Measurements from ENCODE around the gene ZC3H7A.

Gene ZC3H7A

GRCh38 chr16:11750056-11750455 lies 47.0 kb downstream of the ZC3H7A start:
- H3K27ac ChIP-seq = no peak overlapping the region
- TF ChIP-seq CTCF (IDR thresholded peaks at IDR 0.05) = no peak
- TF ChIP-seq ZFX (IDR thresholded peaks at IDR 0.05; ENCODE audit: borderline replicate concordance) = no peak

GRCh38 chr16:11748404-11749254 lies 48.4 kb downstream of the ZC3H7A start:
- peak overlapping the region; percentile 69 for H3K27ac ChIP-seq
- no peak for TF ChIP-seq CTCF (IDR thresholded peaks at IDR 0.05)
- no peak for TF ChIP-seq ZFX (IDR thresholded peaks at IDR 0.05; ENCODE audit: borderline replicate concordance)

GRCh38 chr16:11747949-11748403 lies 49.1 kb downstream of the ZC3H7A start:
- no peak for TF ChIP-seq ZFX (IDR thresholded peaks at IDR 0.05; ENCODE audit: borderline replicate concordance)
- TF ChIP-seq CTCF (IDR thresholded peaks at IDR 0.05) = no peak
- peak overlapping the region; percentile 69 for H3K27ac ChIP-seq

- H3K27ac ChIP-seq = peak overlapping the region; percentile 88; the same call in 1 of the 2 replicates
- TF ChIP-seq ZFX (IDR thresholded peaks at IDR 0.05; ENCODE audit: borderline replicate concordance) = no peak
- TF ChIP-seq CTCF (IDR thresholded peaks at IDR 0.05) = no peak
Observed at GRCh38 chr16:11744075-11744470, 53.0 kb downstream of the ZC3H7A start.

- H3K27ac ChIP-seq = peak overlapping the region; percentile 88
- TF ChIP-seq CTCF (IDR thresholded peaks at IDR 0.05) (no peak), ZFX (IDR thresholded peaks at IDR 0.05; ENCODE audit: borderline replicate concordance) (no peak)
Observed at GRCh38 chr16:11743308-11744074, 53.6 kb downstream of the ZC3H7A start.

GRCh38 chr16:11742536-11743307 lies 54.3 kb downstream of the ZC3H7A start, which contains the start of gene TXNDC11:
TSS of gene TXNDC11 (minus strand) at chr16:11742857. CDS start at chr16:11742730, 127 bp downstream.
- TF ChIP-seq CTCF (IDR thresholded peaks at IDR 0.05) (no peak), ZFX (IDR thresholded peaks at IDR 0.05; ENCODE audit: borderline replicate concordance) (no peak)
- peak within 1 kb of the TSS; percentile 88 for H3K27ac ChIP-seq

Measured in 22Rv1 (cell line).